ENCODE results near the gene CAMKK2.

DNA sequence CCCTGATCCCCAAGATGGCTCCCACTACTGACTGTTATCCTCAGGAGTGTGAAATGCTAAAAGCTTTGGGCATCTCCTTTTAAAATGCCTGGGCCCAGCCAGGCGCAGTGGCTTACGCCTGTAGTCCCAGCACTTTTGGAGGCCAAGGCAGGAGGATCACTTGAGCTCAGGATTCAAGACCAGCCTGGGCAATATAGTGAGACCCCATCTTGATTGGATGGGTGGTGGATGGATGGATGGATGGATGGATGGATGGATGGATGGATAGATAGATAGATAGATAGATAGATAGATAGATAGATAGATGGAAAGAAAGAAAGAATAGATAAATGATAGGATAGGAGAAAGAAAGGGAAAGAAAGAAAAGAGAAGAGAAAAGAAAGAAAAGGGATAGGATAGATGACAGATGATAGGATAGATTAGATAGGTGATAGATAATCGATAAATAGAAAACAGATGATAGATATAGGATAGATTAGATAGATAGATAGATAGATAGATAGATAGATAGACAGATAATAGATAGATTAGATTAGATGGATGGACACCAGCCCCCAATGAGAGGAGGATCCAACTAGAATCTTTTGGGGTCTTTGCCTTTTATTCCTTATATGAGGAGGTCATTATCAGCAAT, 77.0 kb downstream of the CAMKK2 start:
- TF ChIP-seq, protein P1, sequence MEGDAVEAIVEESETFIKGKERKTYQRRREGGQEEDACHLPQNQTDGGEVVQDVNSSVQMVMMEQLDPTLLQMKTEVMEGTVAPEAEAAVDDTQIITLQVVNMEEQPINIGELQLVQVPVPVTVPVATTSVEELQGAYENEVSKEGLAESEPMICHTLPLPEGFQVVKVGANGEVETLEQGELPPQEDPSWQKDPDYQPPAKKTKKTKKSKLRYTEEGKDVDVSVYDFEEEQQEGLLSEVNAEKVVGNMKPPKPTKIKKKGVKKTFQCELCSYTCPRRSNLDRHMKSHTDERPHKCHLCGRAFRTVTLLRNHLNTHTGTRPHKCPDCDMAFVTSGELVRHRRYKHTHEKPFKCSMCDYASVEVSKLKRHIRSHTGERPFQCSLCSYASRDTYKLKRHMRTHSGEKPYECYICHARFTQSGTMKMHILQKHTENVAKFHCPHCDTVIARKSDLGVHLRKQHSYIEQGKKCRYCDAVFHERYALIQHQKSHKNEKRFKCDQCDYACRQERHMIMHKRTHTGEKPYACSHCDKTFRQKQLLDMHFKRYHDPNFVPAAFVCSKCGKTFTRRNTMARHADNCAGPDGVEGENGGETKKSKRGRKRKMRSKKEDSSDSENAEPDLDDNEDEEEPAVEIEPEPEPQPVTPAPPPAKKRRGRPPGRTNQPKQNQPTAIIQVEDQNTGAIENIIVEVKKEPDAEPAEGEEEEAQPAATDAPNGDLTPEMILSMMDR (IDR thresholded peaks at IDR 0.05; ENCODE audit: low read depth, low read length): no peak
- TF ChIP-seq POLR2A (IDR thresholded peaks at IDR 0.05; ENCODE audit: extremely low read depth, insufficient read length) (no peak), MAX (IDR thresholded peaks at IDR 0.05; ENCODE audit: low read depth, low read length) (no peak), MYC (IDR thresholded peaks at IDR 0.05; ENCODE audit: low read depth, low read length) (no peak)

Data from NB4 (cell line).